Parathyroid adenoma (tissue), 2 donors: ENCODE results near the gene SP140L.

ENCODE experiments used
- H2AFZ ChIP-seq: fragments of 300-600 bp; sonication (generic); one replicate; pipeline ENCODE4 v1.7.0; 2017; ENCODE audit warnings: antibody characterized with exemption, mild to moderate bottlenecking
- H3K27ac ChIP-seq: fragments of 300-600 bp; sonication (generic); one replicate; pipeline ENCODE4 v1.7.0; 2017
- H3K27me3 ChIP-seq: fragments of 300-600 bp; sonication (generic); one replicate; pipeline ENCODE4 v1.7.0; 2017; ENCODE audit warnings: low read length; ENCODE audit not compliant: control insufficient read depth, insufficient read depth
- H3K36me3 ChIP-seq: fragments of 300-600 bp; sonication (generic); one replicate; pipeline ENCODE4 v1.7.0; 2017; ENCODE audit warnings: low read length; ENCODE audit not compliant: control insufficient read depth, insufficient read depth
- H3K4me1 ChIP-seq: fragments of 300-600 bp; sonication (generic); one replicate; pipeline ENCODE4 v1.7.0; 2017; ENCODE audit warnings: control low read depth
- H3K4me2 ChIP-seq: fragments of 300-600 bp; sonication (generic); one replicate; pipeline ENCODE4 v1.7.0; 2017; ENCODE audit warnings: low read length
- H3K4me3 ChIP-seq: fragments of 300-600 bp; sonication (generic); one replicate; pipeline ENCODE4 v1.7.0; 2017; ENCODE audit warnings: low read depth, low read length
- H3K79me2 ChIP-seq: fragments of 300-600 bp; sonication (generic); one replicate; pipeline ENCODE4 v1.7.0; 2017; ENCODE audit warnings: control low read depth
- H3K9ac ChIP-seq: fragments of 300-600 bp; sonication (generic); one replicate; pipeline ENCODE4 v1.7.0; 2017; ENCODE audit warnings: mild to moderate bottlenecking
- H3K9me3 ChIP-seq: fragments of 300-600 bp; sonication (generic); one replicate; pipeline ENCODE4 v1.7.0; 2017; ENCODE audit warnings: low read length; ENCODE audit not compliant: control insufficient read depth
- CTCF ChIP-seq: fragments of 300-600 bp; sonication (generic); IDR thresholded peaks from one replicate; pipeline ENCODE4 v1.7.0; 2017; ENCODE audit warnings: antibody characterized with exemption, mild to moderate bottlenecking
- donor health status: primary hyperparathyroidism.

The SP140L gene

DNA sequence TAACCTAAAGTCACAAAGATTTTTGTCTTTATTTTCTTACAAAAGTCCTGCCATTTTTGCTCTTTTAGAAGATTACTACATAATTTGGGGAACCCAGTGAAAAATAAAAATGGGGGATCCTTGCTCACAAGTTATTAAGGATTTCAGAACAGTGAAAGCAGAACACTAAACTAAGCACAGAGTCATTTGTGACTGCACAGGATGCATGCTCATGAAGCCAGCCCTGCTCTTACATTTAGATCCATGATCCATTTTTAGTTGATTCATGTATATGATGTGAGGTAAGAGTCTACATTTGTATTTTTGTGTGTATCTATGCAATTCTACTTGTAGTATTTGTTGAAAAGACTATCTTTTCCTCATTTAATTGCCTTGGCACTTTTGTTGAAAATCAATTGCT is 21.8 kb downstream of the SP140L start:
- no peak overlapping the region for H2AFZ ChIP-seq
- H3K27me3 ChIP-seq, result no peaks in the 10 kb centered on the region
- H3K9ac ChIP-seq, result no peak overlapping the region
- no peaks in the 10 kb centered on the region for H3K4me1 ChIP-seq
- H3K79me2 ChIP-seq, result no peaks in the 10 kb centered on the region
- TF ChIP-seq CTCF, result no peak
- no peak overlapping the region for H3K4me2 ChIP-seq
- no peaks in the 10 kb centered on the region for H3K36me3 ChIP-seq
- H3K4me3 ChIP-seq, result no peak overlapping the region
- no peaks in the 10 kb centered on the region for H3K9me3 ChIP-seq
- H3K27ac ChIP-seq, result no peak overlapping the region

DNA sequence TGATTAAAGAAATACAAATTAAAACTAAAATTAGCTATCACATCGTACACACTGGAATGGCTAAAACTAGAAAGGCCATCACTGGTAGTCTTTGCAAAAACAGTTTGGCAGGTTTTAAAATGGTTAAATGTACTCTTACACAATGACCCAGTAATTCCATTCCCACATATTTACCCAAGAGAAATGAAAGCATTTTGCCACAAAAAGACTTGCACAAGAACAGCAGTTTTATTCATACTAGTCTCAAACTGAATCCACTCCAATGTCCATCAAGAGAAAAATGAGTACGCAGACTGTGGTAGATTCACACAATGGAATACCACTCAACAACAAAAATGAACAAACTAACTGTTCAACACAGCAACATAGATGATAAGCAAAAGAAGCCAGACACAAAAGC is 29.1 kb downstream of the SP140L start:
- H3K36me3 ChIP-seq, result no peaks in the 10 kb centered on the region

DNA sequence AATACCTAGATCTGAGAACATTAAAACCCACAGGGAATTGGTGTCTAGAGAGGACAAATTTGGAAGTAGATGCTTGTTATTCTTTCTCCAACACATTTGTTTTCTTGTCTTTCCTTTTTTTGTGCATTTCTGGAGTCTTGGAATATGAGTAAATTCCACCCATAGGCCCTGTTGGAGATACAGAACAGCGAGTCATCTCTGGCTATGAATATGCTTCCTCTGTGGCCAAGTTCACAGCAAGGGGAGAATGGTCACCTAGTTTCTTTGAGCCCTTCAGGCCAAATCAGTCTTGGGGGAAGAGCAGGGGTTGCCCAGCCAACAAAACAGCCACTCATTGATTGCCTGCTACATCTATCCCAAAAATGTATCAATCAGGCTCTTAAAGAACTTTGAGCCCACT is 31.3 kb downstream of the SP140L start:
- no peaks in the 10 kb centered on the region for H3K27me3 ChIP-seq
- no peaks in the 10 kb centered on the region for H3K4me1 ChIP-seq
- H3K36me3 ChIP-seq, result no peaks in the 10 kb centered on the region
- no peaks in the 10 kb centered on the region for H3K9me3 ChIP-seq
- no peak overlapping the region for H2AFZ ChIP-seq
- no peak overlapping the region for H3K4me3 ChIP-seq
- H3K9ac ChIP-seq, result no peak overlapping the region
- no peak for TF ChIP-seq CTCF
- H3K4me2 ChIP-seq, result no peak overlapping the region
- no peaks in the 10 kb centered on the region for H3K79me2 ChIP-seq
- no peak overlapping the region for H3K27ac ChIP-seq

More for the DNA sequence above, 29.1 kb downstream of the SP140L start:
- H3K27ac ChIP-seq, result no peak overlapping the region
- no peak overlapping the region for H3K9ac ChIP-seq
- H3K9me3 ChIP-seq, result no peaks in the 10 kb centered on the region
- no peak overlapping the region for H3K4me2 ChIP-seq
- no peak overlapping the region for H3K4me3 ChIP-seq
- H2AFZ ChIP-seq, result no peak overlapping the region
- no peaks in the 10 kb centered on the region for H3K79me2 ChIP-seq
- no peaks in the 10 kb centered on the region for H3K27me3 ChIP-seq
- no peak for TF ChIP-seq CTCF
- H3K4me1 ChIP-seq, result no peaks in the 10 kb centered on the region

GRCh38 chr2:230360028-230360427 is 33.0 kb downstream of the SP140L start:
- no peak for TF ChIP-seq CTCF
- Histone ChIP-seq H3K79me2 (no peaks in the 10 kb centered on the region), H2AFZ (no peak overlapping the region), H3K4me1 (no peaks in the 10 kb centered on the region), H3K36me3 (no peaks in the 10 kb centered on the region), H3K9ac (no peak overlapping the region), H3K9me3 (no peaks in the 10 kb centered on the region), H3K27ac (no peak overlapping the region), H3K4me2 (no peak overlapping the region), H3K4me3 (no peak overlapping the region), H3K27me3 (no peaks in the 10 kb centered on the region)

DNA sequence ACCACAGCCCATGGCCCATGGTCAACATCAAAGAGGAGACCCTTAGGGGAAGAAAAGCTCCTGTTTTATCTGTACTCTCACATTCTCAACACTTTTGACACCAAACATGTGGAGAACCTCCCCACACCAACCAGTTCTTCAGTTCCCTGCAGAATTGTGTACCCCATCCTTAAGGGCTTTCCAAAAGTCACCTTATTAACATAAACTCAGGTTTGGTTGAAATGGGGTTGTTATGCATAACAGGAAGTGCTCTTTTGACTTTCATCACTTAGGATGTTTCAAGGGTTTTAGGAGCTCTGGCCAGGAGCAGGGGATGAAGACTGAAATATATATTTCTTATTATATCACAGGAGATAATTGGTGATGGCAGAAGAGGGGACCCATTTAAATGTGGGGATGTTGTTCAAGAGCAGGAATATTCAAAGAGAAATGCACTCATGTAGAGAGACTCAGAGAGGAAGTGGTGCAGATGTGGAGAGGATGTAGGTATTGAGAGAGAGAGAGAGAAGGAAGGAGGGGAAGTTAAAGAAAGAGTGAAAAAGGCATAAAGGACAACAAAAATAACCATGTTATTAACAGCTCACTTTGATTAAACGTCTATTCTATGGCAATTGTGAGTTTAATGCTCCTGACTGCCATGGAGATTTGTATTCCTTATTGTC is 35.2 kb downstream of the SP140L start:
- no peak overlapping the region for H3K9ac ChIP-seq
- no peak overlapping the region for H3K4me3 ChIP-seq
- H3K36me3 ChIP-seq, result no peaks in the 10 kb centered on the region
- no peaks in the 10 kb centered on the region for H3K9me3 ChIP-seq
- H3K27ac ChIP-seq, result no peak overlapping the region
- TF ChIP-seq CTCF, result no peak
- no peaks in the 10 kb centered on the region for H3K27me3 ChIP-seq
- no peak overlapping the region for H2AFZ ChIP-seq
- H3K4me2 ChIP-seq, result no peak overlapping the region
- H3K79me2 ChIP-seq, result no peaks in the 10 kb centered on the region
- no peaks in the 10 kb centered on the region for H3K4me1 ChIP-seq
